ENCODE data around the gene GBA3.

Gene GBA3

GRCh38 chr4:22692736-22693135, at the start of gene GBA3:
GBA3 (plus strand) TSS chr4:22692937.
- Histone ChIP-seq H3K9me2 (ENCODE audit: low read depth, low read length) (no peaks in the 10 kb centered on the region), H3K27me3 (ENCODE audit: insufficient read depth, low read length) (no peaks in the 10 kb centered on the region), H4K20me1 (ENCODE audit: insufficient read depth, low read length) (no peaks in the 10 kb centered on the region), H3K4me3 (ENCODE audit: low read depth, low read length, poor library complexity, severe bottlenecking) (no peak within 1 kb of the TSS), H3K9ac (ENCODE audit: low read length) (no peak within 1 kb of the TSS), H3K4me2 (ENCODE audit: low read length) (no peak within 1 kb of the TSS), H3K36me3 (ENCODE audit: insufficient read depth, low read length) (no peaks in the 10 kb centered on the region), H3K27ac (ENCODE audit: low read depth, low read length, poor library complexity, severe bottlenecking) (no peak within 1 kb of the TSS), H3K4me1 (ENCODE audit: insufficient read depth, low read length, severe bottlenecking) (no peaks in the 10 kb centered on the region), H3F3A (ENCODE audit: insufficient read depth, low read length) (no peaks in the 10 kb centered on the region), H2AFZ (ENCODE audit: low read length) (no peak within 1 kb of the TSS), H3K79me2 (ENCODE audit: insufficient read depth, low read length) (no peaks in the 10 kb centered on the region), H3K9me3 (ENCODE audit: low read length) (no peaks in the 10 kb centered on the region)
- TF ChIP-seq CTCF (IDR thresholded peaks at IDR 0.05; ENCODE audit: low read length) (no peak), EZH2 (IDR thresholded peaks at IDR 0.05; ENCODE audit: borderline replicate concordance, low read length) (no peak)

- Histone ChIP-seq H3K27me3 (ENCODE audit: insufficient read depth, low read length) (no peaks in the 10 kb centered on the region), H3K36me3 (ENCODE audit: insufficient read depth, low read length) (no peaks in the 10 kb centered on the region), H3K4me1 (ENCODE audit: insufficient read depth, low read length, severe bottlenecking) (no peaks in the 10 kb centered on the region), H3F3A (ENCODE audit: insufficient read depth, low read length) (no peaks in the 10 kb centered on the region), H3K4me3 (ENCODE audit: low read depth, low read length, poor library complexity, severe bottlenecking) (no peak overlapping the region), H3K27ac (ENCODE audit: low read depth, low read length, poor library complexity, severe bottlenecking) (no peak overlapping the region), H3K4me2 (ENCODE audit: low read length) (no peak overlapping the region), H3K9me2 (ENCODE audit: low read depth, low read length) (no peaks in the 10 kb centered on the region), H2AFZ (ENCODE audit: low read length) (no peak overlapping the region), H3K9me3 (ENCODE audit: low read length) (no peaks in the 10 kb centered on the region), H4K20me1 (ENCODE audit: insufficient read depth, low read length) (no peaks in the 10 kb centered on the region), H3K9ac (ENCODE audit: low read length) (no peak overlapping the region), H3K79me2 (ENCODE audit: insufficient read depth, low read length) (no peaks in the 10 kb centered on the region)
- TF ChIP-seq EZH2 (IDR thresholded peaks at IDR 0.05; ENCODE audit: borderline replicate concordance, low read length) (no peak), CTCF (IDR thresholded peaks at IDR 0.05; ENCODE audit: low read length) (no peak)
Observed at GRCh38 chr4:22643952-22644351, 48.8 kb upstream of the GBA3 start.

GRCh38 chr4:22645481-22646182, 47.1 kb upstream of the GBA3 start:
- H3F3A ChIP-seq (ENCODE audit: insufficient read depth, low read length), result no peaks in the 10 kb centered on the region
- H3K79me2 ChIP-seq (ENCODE audit: insufficient read depth, low read length), result no peaks in the 10 kb centered on the region
- H3K4me3 ChIP-seq (ENCODE audit: low read depth, low read length, poor library complexity, severe bottlenecking), result no peak overlapping the region
- no peak overlapping the region for H3K4me2 ChIP-seq (ENCODE audit: low read length)
- H3K9ac ChIP-seq (ENCODE audit: low read length), result no peak overlapping the region
- H3K4me1 ChIP-seq (ENCODE audit: insufficient read depth, low read length, severe bottlenecking), result no peaks in the 10 kb centered on the region
- no peaks in the 10 kb centered on the region for H3K9me3 ChIP-seq (ENCODE audit: low read length)
- H2AFZ ChIP-seq (ENCODE audit: low read length), result no peak overlapping the region
- TF ChIP-seq CTCF (IDR thresholded peaks at IDR 0.05; ENCODE audit: low read length), result no peak
- H3K27me3 ChIP-seq (ENCODE audit: insufficient read depth, low read length), result no peaks in the 10 kb centered on the region
- no peaks in the 10 kb centered on the region for H3K36me3 ChIP-seq (ENCODE audit: insufficient read depth, low read length)
- H4K20me1 ChIP-seq (ENCODE audit: insufficient read depth, low read length), result no peaks in the 10 kb centered on the region
- no peak overlapping the region for H3K27ac ChIP-seq (ENCODE audit: low read depth, low read length, poor library complexity, severe bottlenecking)
- no peaks in the 10 kb centered on the region for H3K9me2 ChIP-seq (ENCODE audit: low read depth, low read length)

Data from OCI-LY1 (cell line).